HTERT RPE-1 (cell line): ENCODE results near the gene TRIM43.
"Not testable (repeated sequence)": the region's sequence is repeated elsewhere in the genome, so short reads cannot be mapped to it uniquely, and the experiment has no call there.

ENCODE experiments used
- in situ Hi-C: fragments of 300-500 bp; cut with MboI; formaldehyde crosslinking; loops from 4 replicates; pipeline ENCODE4 v1.14.3; 2020; ENCODE audit warnings: low sequenced_read_pairs

TRIM43 gene

DNA sequence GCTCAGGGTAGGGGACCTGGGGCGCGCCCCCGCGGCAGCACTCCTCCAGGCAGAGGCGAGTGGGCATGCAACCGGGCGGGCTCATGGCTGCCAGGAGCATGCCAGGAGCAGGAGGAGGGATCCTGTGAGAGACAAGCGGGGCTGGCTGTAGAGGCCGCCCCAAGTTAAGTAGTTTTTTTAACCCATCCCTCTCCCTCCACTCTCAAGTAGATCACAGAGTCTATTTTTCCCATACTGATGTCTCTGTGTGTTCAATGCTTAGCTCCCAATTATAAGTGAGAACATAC lies 49.4 kb downstream of the TRIM43 start:
- in situ Hi-C loops: not testable (repeated sequence)

DNA sequence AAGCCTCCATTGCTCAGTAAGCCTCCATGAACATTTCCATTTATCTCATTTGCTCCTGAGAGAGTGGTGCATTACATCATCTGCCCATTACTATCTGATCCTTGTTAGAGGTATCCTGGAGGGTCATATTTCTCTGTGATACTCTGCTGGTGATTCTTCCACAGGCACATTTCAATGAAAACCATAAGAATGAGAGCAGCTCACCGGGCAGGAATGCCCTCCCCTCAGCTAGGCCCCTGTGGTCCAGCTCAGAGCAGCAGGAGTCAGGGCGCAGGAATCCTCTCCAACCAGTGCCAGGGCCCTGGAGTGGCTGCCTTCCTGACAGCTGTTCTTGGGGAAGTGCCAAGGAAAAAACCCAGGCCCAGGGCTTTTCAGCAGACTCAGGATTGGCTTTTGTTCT lies 50.0 kb downstream of the TRIM43 start:
- in situ Hi-C loops: not testable (repeated sequence)

DNA sequence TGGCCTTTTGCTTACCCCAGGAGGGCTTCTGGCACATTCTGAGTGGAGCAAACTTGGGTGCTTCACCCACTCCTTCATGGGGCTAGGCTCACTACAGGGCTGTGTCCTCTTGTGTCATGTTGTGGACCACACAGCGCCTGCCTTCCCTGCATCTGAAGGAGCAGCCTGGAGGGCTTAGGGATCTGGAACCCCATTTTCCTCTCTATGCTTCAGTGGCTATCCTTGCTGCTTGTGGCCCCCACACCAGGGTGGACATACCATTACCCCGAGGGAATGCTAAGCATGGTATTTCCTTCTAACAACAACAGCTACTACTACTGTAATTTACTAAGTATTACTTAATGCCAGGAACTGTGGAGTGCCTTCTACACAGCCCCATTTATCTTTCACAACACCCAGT lies 50.6 kb downstream of the TRIM43 start:
- in situ Hi-C loops: not testable (repeated sequence)

DNA sequence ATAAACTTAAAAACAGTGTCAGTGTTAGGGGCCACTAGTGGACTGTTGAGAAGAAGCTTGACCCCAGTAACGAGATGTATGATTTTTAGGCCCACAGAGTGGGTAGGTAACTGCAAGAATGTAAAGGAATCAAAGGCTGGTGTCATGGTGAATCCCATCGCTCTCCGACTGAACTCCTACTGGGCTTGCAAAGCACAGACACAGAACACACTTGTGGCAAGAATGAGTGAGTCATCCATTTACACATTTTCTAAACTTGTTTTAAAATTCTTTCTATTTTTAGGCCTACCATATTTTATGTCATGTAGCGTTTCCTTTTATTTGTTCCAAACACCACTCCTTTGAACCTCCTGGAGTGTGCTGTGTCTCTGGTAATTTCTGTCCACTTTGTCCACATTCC lies 51.1 kb downstream of the TRIM43 start:
- in situ Hi-C loops: not testable (repeated sequence)

DNA sequence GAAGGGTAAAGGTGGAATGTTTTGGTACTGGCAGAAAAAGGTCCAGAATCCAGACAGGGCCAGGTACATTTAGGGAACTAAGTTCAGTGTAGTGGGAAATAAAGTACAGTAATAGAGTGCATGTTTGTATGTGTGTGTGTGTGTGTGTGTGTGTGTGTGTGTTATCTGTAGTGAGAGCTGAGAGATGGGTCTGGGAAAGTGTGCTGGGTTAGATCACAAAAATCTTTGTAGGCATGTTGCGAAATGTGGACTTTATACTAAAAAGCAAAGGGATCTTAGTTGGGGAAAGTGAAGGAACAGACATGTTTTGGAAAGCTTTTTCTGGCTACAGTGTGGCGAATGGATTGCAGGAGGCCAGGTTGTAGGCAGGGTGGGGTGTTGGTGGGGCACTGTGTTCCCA lies 53.5 kb downstream of the TRIM43 start:
- in situ Hi-C loops: not testable (repeated sequence)

DNA sequence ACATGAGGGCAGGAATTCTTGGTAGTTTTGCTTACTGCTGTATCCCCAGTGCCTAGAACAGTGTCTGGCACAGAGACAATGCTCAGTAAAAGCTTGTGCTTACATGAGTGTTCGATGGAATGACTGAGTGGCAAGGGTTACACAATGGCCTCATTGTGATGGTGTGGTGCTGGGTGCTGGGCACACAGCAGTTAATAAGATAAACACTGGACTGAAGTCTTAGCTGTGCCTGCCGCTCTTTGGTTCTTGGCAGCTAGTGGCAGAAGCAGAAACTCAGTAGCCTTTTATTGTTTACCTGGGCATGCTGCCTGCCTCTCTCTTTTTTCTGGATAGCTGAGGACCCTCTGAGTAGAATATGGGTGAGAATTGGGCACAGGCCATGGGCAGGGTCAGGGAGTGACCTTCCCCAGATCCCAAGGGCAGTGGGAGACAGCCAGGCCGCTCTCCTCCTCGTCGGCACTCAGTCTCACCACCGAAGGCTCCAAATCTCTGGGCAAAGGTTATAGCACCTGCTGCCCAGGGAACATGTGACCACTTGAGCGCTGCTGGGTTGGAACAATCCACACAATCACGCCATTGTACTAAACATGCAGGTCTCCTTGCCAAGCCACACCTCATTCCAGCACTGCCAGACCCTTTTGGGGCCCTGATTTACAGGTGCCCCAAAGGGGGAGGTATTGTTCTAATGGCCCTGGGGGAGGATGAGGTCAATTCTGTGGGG lies 54.6 kb downstream of the TRIM43 start:
- in situ Hi-C loops: not testable (repeated sequence)

DNA sequence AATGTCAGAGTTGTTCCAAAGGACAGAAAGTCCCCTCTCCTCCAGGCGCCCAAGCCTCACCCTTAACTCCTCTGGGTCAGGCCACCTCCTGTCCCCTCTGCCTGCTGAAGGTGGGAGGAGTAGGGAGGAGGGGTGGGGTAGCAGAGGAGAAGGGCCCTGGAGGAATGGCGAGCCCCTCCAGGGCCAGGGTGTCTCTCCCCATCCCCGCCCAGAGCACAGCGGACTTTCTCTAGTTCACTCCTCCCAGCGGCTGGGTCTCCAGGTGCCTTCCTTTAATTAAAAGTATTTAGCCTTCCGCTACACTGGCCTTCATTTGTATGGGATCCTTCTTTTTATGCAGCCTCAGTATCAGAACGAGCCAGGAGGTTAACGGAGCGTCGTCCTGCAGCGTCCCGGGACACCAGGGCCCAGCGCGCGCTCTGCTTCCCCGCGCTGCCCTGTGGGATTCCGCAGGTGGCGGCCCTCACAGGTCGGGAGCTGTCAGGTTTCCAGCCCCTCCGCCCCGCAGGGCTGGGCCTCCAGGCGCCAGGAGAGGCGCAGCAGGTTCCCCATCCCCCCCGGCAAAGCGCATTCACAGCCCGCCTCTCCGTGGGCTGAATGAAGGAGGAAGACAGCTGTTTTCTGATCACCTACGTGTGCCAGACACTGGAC lies 57.2 kb downstream of the TRIM43 start:
- in situ Hi-C loops: not testable (repeated sequence)
